ENCODE data around the gene LTO1.
A peak's percentile ranks its signal among the peaks of the same experiment; 100 is the strongest.

Gene LTO1

GRCh38 chr11:69641681-69642548 lies 33.2 kb downstream of the LTO1 start:
- peaks cover 41% of the 10 kb centered on the region for H3K27me3 Mint-ChIP-seq
- peak overlapping the region; percentile 83 for H3K27ac Mint-ChIP-seq
- ATAC-seq = no peak
- peak overlapping the region; percentile 81 for H3K4me3 Mint-ChIP-seq
- peaks cover 43% of the 10 kb centered on the region for H3K4me1 Mint-ChIP-seq
- H3K36me3 Mint-ChIP-seq = no peaks in the 10 kb centered on the region
- H3K9me3 Mint-ChIP-seq = no peaks in the 10 kb centered on the region

- Mint-ChIP-seq H3K27me3 (peaks cover 49% of the 10 kb centered on the region), H3K4me3 (peak within 1 kb of the TSS; percentile 81), H3K4me1 (peaks cover 43% of the 10 kb centered on the region), H3K36me3 (no peaks in the 10 kb centered on the region), H3K9me3 (no peaks in the 10 kb centered on the region), H3K27ac (peak within 1 kb of the TSS; percentile 83)
- ATAC-seq = peak; percentile 57
Observed at GRCh38 chr11:69640995-69641581, 34.1 kb downstream of the LTO1 start, which contains the start of gene CCND1. CCND1 (plus strand) TSS chr11:69641156; CDS start chr11:69641314, 158 bp downstream.

DNA sequence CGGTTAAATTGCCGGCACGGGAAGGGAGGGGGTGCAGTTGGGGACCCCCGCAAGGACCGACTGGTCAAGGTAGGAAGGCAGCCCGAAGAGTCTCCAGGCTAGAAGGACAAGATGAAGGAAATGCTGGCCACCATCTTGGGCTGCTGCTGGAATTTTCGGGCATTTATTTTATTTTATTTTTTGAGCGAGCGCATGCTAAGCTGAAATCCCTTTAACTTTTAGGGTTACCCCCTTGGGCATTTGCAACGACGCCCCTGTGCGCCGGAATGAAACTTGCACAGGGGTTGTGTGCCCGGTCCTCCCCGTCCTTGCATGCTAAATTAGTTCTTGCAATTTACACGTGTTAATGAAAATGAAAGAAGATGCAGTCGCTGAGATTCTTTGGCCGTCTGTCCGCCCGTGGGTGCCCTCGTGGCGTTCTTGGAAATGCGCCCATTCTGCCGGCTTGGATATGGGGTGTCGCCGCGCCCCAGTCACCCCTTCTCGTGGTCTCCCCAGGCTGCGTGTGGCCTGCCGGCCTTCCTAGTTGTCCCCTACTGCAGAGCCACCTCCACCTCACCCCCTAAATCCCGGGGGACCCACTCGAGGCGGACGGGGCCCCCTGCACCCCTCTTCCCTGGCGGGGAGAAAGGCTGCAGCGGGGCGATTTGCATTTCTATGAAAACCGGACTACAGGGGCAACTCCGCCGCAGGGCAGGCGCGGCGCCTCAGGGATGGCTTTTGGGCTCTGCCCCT lies 34.7 kb downstream of the LTO1 start:
- Mint-ChIP-seq H3K4me1 (peaks cover 43% of the 10 kb centered on the region), H3K9me3 (no peaks in the 10 kb centered on the region), H3K36me3 (no peaks in the 10 kb centered on the region), H3K27ac (peak overlapping the region; percentile 83), H3K27me3 (peaks cover 49% of the 10 kb centered on the region), H3K4me3 (peak overlapping the region; percentile 74)
- no peak for ATAC-seq

- peaks cover 43% of the 10 kb centered on the region for H3K4me1 Mint-ChIP-seq
- no peaks in the 10 kb centered on the region for H3K36me3 Mint-ChIP-seq
- H3K4me3 Mint-ChIP-seq = peak overlapping the region; percentile 34
- H3K27me3 Mint-ChIP-seq = peaks cover 49% of the 10 kb centered on the region
- ATAC-seq = no peak
- H3K9me3 Mint-ChIP-seq = no peaks in the 10 kb centered on the region
- peak overlapping the region; percentile 83 for H3K27ac Mint-ChIP-seq
Observed at GRCh38 chr11:69639831-69640230, 35.3 kb downstream of the LTO1 start.

GRCh38 chr11:69638941-69639681 lies 36.0 kb downstream of the LTO1 start:
- Mint-ChIP-seq H3K9me3 (no peaks in the 10 kb centered on the region), H3K36me3 (no peaks in the 10 kb centered on the region)

GRCh38 chr11:69637941-69638871 lies 36.9 kb downstream of the LTO1 start:
- peak overlapping the region; percentile 56 for H3K4me3 Mint-ChIP-seq
- no peaks in the 10 kb centered on the region for H3K9me3 Mint-ChIP-seq
- peak overlapping the region; percentile 54 for H3K27ac Mint-ChIP-seq
- H3K27me3 Mint-ChIP-seq = peaks cover 49% of the 10 kb centered on the region
- ATAC-seq = no peak
- peaks cover 36% of the 10 kb centered on the region for H3K4me1 Mint-ChIP-seq
- no peaks in the 10 kb centered on the region for H3K36me3 Mint-ChIP-seq

More at GRCh38 chr11:69638941-69639681, 36.0 kb downstream of the LTO1 start:
- no peak for ATAC-seq
- H3K4me3 Mint-ChIP-seq = peak overlapping the region; percentile 56
- H3K27ac Mint-ChIP-seq = peak overlapping the region; percentile 54
- H3K27me3 Mint-ChIP-seq = peaks cover 49% of the 10 kb centered on the region
- H3K4me1 Mint-ChIP-seq = peaks cover 43% of the 10 kb centered on the region

GRCh38 chr11:69637198-69637940 lies 37.8 kb downstream of the LTO1 start:
- H3K36me3 Mint-ChIP-seq = no peaks in the 10 kb centered on the region
- H3K27ac Mint-ChIP-seq = no peak overlapping the region
- H3K4me1 Mint-ChIP-seq = peaks cover 36% of the 10 kb centered on the region
- H3K4me3 Mint-ChIP-seq = peak overlapping the region; percentile 51
- no peaks in the 10 kb centered on the region for H3K9me3 Mint-ChIP-seq
- ATAC-seq = no peak
- H3K27me3 Mint-ChIP-seq = peaks cover 49% of the 10 kb centered on the region

- H3K27ac Mint-ChIP-seq = no peak overlapping the region
- H3K27me3 Mint-ChIP-seq = peaks cover 49% of the 10 kb centered on the region
- no peak overlapping the region for H3K4me3 Mint-ChIP-seq
- H3K9me3 Mint-ChIP-seq = no peaks in the 10 kb centered on the region
- no peak for ATAC-seq
- peaks cover 36% of the 10 kb centered on the region for H3K4me1 Mint-ChIP-seq
- no peaks in the 10 kb centered on the region for H3K36me3 Mint-ChIP-seq
Observed at GRCh38 chr11:69636512-69637197, 38.5 kb downstream of the LTO1 start.

DNA sequence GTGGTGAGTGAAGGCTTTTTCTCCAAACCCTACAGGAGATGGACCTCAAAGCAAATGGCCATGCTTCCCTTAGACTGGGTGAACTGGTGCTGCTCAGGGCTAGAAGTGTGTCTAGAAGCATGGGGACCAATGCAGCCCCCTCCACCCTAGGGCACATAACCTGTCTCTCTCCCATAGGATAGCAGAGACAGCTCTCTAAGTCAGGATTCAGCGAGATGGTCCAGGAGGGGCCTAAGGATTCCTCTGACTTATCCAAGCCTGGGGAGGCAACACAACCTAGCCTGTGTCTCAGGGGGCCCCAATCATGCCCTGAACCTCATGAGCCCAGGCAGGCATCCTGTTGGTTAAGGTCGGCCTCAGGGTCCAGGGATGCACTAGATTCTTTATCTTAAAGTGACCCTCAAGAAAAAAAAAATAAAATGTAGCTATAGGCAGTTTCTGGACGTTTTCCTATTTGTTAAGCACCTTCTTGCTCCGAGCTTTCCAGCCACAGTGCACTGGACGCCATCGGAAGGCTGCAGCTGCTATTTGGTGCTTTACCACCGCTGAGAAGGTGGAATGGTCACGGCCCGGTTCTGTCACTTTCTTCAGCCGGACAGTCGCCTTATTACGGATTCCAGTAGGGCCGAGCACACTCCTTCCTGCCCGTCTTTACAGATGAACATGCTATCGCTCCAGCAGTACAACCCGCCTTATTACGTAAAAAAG lies 39.2 kb downstream of the LTO1 start:
- no peaks in the 10 kb centered on the region for H3K9me3 Mint-ChIP-seq

GRCh38 chr11:69635195-69635594 lies 40.0 kb downstream of the LTO1 start:
- Mint-ChIP-seq H3K4me3 (no peak overlapping the region), H3K27me3 (peaks cover 40% of the 10 kb centered on the region)

More for the DNA sequence above, 39.2 kb downstream of the LTO1 start:
- Mint-ChIP-seq H3K36me3 (no peaks in the 10 kb centered on the region), H3K4me1 (peaks cover 30% of the 10 kb centered on the region), H3K27me3 (peaks cover 48% of the 10 kb centered on the region), H3K4me3 (no peak overlapping the region), H3K27ac (no peak overlapping the region)
- no peak for ATAC-seq

DNA sequence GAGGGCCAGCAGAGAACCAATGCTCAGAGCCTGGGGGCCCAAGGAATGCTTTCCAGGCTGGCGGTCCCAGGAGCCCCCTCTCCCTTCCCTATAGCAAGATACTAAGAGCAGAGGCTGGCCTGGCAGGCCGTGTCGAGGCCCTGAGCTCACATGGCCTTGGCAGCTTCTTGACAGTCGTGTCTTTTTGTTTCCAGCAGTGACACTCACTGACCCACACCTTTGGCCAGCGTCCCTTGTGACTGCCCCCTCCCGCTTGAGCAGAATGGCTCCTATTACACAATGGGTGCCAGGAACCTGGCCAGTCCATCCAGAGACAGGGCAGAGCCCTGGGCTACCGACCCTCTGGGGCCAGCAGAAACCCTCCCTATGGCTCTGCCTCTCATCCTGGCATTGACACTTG lies 40.6 kb downstream of the LTO1 start:
- Mint-ChIP-seq H3K27ac (no peak overlapping the region), H3K27me3 (peaks cover 40% of the 10 kb centered on the region), H3K36me3 (peaks cover 4% of the 10 kb centered on the region), H3K9me3 (peaks cover 11% of the 10 kb centered on the region), H3K4me3 (no peak overlapping the region), H3K4me1 (peaks cover 19% of the 10 kb centered on the region)
- no peak for ATAC-seq

More at GRCh38 chr11:69635195-69635594, 40.0 kb downstream of the LTO1 start:
- no peak for ATAC-seq
- Mint-ChIP-seq H3K36me3 (no peaks in the 10 kb centered on the region), H3K9me3 (peaks cover 5% of the 10 kb centered on the region), H3K27ac (no peak overlapping the region), H3K4me1 (peaks cover 23% of the 10 kb centered on the region)

DNA sequence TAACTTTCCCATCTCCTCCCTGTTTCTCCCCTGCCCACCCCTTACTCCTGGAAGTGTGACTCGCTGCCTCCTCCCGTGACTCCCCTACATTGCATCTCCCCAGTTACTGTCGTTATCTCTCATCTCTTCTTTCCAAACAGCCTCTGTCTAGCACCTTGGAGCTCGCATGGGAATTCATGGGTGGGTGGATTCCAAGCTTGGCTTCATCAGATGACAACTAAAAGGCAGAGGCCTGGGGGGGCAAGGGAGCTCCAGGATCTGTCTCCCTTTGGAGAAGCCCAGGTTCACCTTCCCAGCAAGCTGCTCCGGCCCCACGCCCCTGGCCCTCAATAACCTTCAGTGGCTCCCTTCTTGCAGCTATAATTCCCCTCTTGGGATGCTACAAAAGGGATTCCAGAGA lies 41.1 kb downstream of the LTO1 start:
- Mint-ChIP-seq H3K27ac (no peak overlapping the region), H3K36me3 (peaks cover 9% of the 10 kb centered on the region), H3K27me3 (peaks cover 40% of the 10 kb centered on the region), H3K4me3 (no peak overlapping the region), H3K9me3 (peaks cover 14% of the 10 kb centered on the region), H3K4me1 (peaks cover 18% of the 10 kb centered on the region)
- no peak for ATAC-seq
